C4-2B (cell line): ENCODE results near the gene CHM.
"Not testable (repeated sequence)": the region's sequence is repeated elsewhere in the genome, so short reads cannot be mapped to it uniquely, and the experiment has no call there.

Experiments used
- H3K27ac ChIP-seq: fragments of 450-650 bp; 2 replicates; pipeline ENCODE4 v1.5.1; 2017
- CTCF ChIP-seq: fragments of 450-650 bp; conservative IDR thresholded peaks from 2 replicates; pipeline ENCODE4 v1.5.1; 2017; ENCODE audit warnings: mild to moderate bottlenecking
- ZFX ChIP-seq: fragments of 450-650 bp; IDR thresholded peaks from 2 replicates; pipeline ENCODE4 v1.6.1; 2017

Gene CHM

GRCh38 chrX:86039625-86040568 lies 7.5 kb downstream of the CHM start:
- TF ChIP-seq ZFX (no peak), CTCF (no peak)
- H3K27ac ChIP-seq = no peak overlapping the region

DNA sequence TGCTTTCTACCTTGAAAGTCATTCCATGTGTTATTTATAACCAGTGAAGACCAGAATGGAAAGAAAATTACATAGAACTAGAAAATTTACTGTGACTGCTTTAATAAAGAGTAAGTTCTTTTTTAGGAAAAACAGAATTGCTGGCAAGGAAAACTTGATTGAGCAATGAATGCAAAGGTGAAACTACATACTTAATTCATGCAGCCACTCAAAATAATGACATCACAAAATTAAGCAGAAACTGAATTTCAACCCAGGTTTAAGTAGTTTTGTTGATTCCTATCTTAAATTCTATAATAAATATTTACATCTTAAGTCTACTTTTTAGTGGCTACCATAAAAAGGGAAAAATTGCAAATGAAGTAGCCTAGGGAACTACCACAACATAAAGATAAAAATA lies 14.0 kb downstream of the CHM start:
- H3K27ac ChIP-seq = no peak overlapping the region
- TF ChIP-seq CTCF (no peak), ZFX (no peak)

DNA sequence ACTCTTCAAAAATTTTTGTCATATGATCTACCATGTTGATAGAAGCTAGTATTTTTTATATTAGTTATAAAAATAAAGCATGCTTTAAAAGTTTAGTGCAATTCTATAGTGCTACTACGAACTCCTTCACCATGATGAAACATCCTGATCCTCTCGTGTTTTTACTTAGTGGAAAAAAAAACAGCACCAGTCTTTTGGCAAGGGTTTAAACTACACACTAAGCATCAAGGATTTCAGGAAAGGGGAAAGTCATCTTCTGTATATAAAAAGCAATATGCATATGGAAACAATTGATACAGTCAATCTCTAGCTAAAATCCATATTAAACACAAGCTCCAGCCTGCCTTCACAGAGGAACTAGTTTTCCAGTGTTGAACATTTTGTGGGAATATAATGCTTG lies 18.7 kb downstream of the CHM start:
- no peak for TF ChIP-seq CTCF
- no peak overlapping the region for H3K27ac ChIP-seq

DNA sequence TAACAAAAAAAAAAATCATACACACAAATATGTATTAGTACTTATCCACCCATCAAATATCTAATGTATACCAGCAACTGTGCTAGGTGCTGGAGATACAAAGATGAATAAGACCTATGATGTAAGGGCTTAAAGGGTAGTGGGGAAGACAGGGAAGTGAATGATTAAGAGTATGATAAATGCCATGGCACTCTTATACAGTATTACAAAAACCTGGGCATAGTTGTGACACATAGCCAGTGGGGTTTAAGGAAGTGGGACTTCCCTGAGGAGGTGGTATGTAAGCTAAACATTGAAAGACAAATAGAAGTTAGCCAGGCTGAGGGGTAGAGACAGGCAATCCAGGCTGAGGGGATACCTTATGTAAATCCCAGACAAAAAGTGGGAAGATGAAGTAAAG lies 23.5 kb downstream of the CHM start:
- TF ChIP-seq ZFX (no peak), CTCF (no peak)
- H3K27ac ChIP-seq = no peak overlapping the region

- TF ChIP-seq CTCF (no peak), ZFX (no peak)
- no peak overlapping the region for H3K27ac ChIP-seq
These were observed 25.6 kb downstream of the CHM start for GRCh38 chrX:86021652-86022289.

DNA sequence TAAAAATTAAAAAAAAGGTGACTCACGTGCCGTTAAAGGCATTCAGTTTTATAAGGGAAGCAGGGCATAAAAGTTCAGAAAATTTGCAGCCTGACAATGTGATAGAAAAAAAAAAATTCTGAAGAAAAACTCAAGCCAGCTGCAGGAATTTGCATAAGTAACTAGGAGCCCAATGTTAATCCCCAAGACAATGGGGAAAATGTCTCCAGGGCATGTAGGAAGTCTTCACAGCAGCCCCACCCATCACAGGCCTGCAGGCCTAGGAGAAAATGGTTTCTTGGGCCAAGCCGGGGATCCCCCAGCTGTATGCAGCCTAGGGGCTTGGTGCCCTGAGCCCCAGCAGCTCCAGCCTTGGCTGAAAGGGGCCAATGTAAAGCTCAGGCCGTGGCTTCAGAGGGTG lies 31.2 kb downstream of the CHM start:
- no peak for TF ChIP-seq CTCF
- TF ChIP-seq ZFX = no peak
- no peak overlapping the region for H3K27ac ChIP-seq

- H3K27ac ChIP-seq = not testable (repeated sequence)
These were observed 32.4 kb downstream of the CHM start for GRCh38 chrX:86014959-86015358.

DNA sequence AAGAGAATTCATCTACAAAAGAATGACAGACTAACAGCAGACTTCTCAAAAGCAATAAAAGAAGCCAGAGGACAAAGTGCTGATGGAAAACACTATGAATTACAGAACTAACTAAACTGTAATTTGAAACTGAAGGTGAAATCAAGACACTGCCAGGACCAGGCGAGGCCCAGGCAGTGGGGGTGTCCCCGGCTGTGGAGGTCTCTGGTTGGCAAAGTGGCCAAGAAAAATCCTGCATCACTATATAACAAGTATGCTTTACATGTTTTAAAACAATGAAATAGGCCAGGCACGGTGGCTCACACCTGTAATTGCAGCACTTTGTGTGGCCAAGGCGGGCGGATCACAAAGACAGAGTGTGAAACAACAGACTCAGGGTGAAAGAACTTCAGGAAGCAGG lies 32.9 kb downstream of the CHM start:
- TF ChIP-seq ZFX = no peak
- TF ChIP-seq CTCF = no peak
- H3K27ac ChIP-seq = no peak overlapping the region
